Suppressor macrophage treated with lipopolysaccharide for 1 hour (primary cell): ENCODE measurements around the gene RIPPLY2.
"Not testable (repeated sequence)": the region's sequence is repeated elsewhere in the genome, so short reads cannot be mapped to it uniquely, and the experiment has no call there.

Experiments used
- DNase-seq, 3 donors: peaks; one replicate each; pipeline ENCODE4 v3.0.0-alpha.2; 2020 to 2022

The RIPPLY2 gene

DNA sequence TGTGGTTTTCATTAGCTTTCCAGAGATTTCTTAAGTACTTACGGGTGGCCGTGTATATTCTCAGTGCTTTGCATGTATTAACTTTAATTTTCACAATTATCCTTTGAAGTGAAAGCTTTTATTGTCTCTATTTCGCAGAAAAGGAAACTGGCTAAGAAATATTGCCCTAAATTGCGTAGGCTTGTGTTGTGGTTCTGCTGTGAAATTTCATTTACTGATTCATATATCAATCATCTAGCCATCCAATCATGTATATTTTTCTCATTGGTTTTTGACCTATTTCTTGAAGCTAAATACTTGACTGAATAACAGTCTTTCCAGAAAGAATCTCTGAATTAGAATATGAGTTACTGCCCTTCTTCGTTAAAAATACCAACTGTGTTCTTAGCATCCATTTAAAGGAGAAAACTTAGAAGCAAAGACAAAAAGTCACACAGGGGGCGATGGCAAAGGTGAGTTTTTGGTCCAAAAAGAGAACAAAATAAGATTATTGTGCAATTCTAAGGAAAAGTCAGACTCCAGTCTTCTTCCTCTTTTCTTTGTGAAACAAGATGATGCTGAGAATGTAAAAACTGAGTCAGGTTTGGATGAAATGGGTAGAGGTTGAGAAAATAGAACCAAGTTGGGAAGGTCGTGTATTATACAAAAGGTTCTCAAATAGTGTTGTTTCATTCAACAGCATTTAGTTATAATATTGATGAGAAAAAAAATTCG lies 7.8 kb downstream of the RIPPLY2 start:
- DNase-seq = peak; percentile 18 to 60 (median 60)

DNA sequence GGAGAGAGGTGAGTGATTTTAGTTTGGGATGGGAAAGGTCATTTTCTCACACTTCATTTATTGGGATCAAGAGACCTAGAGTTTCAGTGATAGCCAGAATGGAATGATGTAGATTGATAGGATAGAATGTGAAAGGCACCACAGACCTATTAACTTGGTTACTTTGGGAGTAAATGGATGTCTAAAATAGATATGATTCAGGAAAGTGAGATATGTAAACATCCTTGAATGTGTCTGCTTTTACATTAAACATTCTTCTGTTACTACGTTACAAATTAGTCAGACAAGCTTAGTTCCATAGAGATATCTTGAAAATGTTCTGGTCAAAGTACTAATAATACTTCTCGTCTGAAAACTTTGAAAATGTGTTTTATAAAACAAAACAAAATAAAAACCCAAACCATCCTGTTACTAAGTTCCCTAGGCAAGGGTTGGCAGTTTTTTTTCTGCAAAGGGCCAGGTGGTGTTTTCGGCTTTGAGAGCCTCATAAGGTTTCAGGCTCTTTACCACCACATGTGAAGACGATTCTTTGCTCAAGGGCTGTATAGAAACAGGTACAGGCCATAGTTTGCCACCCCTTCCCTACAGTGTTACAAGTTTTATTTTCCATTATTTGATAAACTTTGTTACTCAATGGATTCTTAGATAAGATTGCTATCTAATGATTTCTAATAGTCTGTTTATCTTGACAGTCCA lies 9.8 kb downstream of the RIPPLY2 start:
- no peak for DNase-seq

DNA sequence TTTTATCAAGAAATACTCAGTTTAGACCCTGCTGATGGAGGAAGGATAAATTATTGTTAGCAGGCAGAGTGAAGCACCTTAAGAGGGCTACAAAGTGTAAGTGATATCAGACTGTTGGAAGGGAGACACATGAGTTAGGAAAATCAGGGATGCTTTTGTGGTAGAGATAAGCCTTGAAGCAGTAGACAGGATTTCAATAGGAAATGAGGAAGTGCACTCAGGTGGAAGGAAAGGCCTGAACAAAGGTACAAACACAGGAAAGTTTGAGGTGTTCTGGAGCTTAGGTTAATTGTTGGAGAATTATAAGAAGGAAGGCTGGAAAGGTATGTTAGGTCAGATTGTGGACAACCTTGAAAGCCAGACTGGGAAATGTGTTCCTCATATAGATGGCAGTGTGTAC lies 13.9 kb downstream of the RIPPLY2 start:
- no peak for DNase-seq

DNA sequence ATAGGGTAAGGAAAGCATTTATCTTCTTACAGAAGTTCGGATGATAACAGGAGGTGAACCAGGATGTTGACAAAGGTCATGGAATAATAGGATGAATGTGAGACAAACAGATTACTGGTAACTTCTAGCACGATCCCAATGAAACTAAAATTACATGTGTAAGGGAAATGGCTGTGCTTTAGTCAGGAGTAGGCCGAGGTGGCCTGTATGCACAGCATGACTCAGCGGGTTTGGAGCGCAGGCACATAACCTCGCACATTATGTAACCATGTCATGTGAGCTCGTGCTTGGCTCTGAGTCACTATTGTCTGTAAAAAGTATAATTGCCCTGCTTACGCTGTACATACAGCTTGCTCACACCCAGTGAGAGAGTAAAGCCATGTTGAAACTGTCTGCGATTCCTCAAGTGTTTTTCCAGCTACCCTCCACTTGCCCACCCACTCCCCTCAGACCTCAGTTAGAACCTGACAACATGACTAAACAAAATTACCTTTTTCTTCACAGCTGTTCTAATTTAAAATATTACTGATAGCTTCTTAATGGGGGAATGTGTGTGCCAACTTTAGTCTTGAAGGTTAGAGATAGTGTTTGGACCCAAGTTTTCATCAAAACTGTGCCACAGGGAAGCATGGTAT lies 14.5 kb downstream of the RIPPLY2 start:
- DNase-seq = peak; percentile 93 to 98 (median 97)

DNA sequence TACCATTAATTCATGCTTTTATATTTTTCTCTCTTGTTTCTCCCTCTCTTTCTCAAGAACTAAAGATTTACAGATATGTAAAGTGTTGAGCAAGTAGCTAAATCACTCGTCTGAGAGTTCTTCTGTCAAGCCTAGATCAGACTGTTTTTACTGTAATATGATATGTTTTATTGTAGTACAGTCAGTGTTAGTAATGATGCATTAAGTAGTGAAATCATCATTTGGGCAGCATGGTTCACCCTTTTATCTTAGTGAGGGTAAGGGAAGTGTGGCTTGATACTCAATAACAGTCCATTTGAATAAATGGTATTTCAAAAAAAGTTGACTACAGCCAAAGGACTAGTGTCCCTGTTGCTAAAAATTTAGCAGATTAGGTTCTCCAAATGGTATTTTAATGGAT lies 15.5 kb downstream of the RIPPLY2 start:
- peak in 2 of 3 donors; percentile 19 to 38 for DNase-seq

DNA sequence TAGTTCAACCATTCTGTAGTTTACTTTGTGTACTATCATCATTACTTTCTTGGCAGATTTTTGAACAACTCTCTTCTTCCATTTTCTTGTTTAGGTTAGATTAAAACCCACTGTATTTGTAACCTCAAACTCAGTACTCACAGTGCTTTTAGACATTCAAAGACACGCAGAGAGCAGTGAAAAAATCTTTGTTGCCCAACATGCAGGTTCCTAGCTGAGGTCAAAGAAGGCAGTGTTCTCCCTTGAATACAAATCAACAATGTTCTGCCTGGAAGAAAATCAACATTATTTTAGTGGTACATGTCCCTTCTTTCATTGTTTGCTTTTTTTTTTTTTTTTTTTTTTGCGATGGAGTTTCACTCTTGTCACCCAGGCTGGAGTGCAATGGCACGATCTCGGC lies 17.5 kb downstream of the RIPPLY2 start:
- no peak for DNase-seq

DNA sequence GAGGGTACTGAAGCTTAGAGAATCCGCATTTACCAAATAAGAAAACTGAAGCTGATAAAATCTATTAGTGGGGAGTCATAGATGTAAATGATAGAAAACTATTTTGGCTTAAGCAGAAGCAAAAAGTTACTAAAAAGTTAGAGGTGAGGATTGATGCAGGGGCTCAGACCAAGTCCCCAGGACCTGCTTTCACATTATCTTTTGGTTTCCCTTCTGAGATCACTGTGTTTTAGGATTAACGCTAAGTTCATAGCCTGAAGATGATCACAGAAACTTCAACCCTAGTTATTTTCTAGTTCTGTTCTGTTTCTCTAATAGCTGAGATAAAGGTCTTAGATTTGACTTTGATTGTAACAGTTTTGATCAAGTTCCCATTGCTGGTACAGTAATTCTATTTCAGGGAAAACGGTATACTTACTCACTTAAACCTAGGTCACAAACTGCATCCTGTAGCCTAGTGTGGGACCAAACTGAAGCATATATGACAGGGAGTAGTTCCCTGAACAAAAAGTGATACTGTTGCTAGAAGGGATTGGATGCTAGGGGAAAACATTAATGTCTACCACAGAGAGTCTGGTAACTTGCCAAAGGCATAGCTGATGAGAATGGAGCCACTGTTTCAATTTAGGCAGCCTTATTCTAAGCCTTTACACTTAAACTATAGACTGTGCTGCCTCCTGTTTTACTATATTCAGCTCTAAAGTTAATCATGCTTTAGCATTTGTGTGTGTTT lies 19.4 kb downstream of the RIPPLY2 start:
- DNase-seq = no peak

DNA sequence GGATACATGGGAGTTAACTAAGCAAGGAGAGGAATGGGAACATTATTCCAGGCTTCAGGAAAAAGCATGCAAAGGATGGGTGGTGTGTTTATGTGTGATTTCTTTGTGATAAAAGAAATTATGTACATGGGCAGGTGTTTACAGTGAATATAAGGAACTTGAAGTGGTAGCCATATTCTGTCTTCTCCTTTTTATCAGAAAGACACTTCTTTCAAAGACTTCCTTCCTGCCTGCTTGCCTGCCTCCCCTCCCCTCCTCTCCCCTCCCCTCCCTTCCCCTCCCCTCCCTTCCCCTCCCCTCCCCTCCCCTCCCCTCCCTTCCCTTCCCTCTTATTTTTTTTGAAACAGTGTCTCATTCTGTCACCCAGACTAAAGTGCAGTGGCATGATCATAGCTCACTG lies 20.7 kb downstream of the RIPPLY2 start:
- no peak for DNase-seq

DNA sequence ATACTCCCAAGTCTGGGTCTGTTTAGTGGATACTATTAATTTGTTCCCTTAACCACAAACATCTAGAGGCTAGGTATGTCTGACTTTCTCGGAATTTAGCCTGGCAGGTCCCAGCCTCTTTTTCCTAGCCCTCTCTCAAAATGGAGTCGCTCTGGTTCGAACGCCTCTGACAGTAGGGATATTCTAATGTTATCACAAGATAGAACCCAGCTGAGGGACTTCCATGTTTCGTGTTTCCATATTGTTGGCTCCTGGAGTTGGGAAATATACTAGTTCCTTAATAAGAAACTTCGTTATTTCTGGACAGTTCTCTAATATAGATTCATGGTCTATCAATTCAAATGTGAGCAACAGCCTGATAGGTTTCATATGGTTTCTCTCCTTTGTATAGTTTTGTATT lies 22.7 kb downstream of the RIPPLY2 start:
- peak in 2 of 3 donors; percentile 23 to 24 for DNase-seq

DNA sequence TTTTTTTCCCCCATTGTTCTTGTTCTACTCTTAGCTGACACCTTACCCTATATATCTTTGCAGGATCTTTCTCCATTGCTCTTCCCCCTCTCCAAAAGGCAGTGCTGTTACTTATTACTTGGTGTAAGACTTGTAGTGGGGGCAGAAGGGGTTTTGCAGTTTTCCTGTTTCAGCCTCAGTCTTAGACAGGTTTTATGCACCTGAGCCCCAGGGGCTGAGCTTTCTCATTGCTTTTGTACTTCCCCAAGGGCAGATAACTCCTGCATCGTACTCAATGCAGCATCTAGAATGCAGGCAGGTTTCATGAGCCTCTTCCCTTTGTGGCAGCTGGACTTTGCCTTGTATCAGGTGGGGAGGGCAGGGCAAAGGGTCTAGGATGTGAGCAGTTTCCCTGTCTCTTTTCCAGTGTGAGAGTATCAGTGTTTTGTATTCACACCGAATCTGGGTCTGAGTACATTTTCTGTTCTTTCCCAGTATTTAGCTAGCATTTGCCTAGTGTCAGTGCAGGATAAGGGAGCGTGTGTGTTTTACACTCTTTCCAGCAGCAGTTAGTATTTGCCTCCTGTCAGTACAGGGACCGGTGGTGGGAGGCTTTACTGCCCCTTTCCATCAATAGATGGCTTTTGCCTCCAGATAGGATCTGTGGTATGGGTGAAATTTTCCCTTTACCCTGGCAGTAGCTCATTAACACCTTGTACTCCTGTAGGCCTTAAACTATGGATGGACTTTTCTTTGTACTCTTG lies 25.9 kb downstream of the RIPPLY2 start:
- no peak for DNase-seq

DNA sequence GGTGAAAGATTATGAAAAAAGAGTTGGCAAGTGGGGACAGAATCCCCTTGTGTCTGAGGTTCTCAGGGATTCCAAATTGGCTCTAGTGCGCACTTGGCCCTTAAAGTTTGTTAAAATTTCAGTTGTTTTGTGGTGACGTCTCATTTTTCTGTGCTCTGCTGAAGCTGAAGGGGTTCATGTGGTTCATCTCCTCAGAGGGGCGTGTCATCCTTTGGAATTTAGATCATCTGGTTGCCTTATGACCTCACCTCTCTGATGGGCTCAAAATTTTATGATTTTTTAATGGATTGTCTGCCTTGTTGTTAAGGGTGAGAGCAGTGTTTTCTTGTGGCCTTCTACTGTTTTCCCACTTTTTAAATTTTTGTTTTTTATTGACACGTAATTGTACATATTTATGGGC lies 26.6 kb downstream of the RIPPLY2 start:
- no peak for DNase-seq

DNA sequence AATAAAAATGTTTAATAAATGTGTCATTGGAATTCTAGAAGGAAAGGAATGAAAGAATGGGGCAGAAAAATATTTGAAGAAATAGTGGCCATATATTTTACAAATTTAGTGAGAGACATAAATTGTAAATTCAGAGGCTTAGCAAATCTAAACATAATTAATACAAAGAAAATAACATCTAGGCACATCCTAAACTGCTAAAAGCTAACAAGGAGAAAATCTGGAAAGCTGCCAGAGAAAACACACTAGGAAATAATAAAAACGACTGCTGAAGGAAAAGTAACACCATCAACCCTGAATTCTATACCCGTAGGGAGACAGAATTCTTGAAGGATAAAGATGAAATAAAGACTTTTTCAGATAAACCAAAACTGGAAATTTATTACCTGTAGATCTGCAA lies 30.1 kb downstream of the RIPPLY2 start:
- DNase-seq = no peak

DNA sequence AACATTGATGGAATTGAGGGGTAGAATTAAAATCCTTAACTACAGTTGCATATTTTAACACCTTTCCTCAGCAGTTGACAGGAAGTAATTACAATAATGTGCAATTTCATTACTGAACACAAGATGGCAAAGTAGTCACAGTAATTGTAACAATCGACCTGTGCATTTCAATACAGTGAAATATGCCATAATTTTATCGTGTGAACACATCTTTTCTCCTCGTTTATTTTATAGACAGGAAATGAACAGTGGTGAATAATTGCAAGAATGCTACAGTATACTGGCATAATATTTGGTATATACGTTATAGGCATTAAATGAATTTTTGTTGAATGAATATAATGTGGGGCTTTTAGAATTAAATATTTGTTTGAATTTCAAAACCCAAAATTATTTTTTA lies 31.4 kb downstream of the RIPPLY2 start:
- DNase-seq = peak; percentile 43 to 71 (median 70)

DNA sequence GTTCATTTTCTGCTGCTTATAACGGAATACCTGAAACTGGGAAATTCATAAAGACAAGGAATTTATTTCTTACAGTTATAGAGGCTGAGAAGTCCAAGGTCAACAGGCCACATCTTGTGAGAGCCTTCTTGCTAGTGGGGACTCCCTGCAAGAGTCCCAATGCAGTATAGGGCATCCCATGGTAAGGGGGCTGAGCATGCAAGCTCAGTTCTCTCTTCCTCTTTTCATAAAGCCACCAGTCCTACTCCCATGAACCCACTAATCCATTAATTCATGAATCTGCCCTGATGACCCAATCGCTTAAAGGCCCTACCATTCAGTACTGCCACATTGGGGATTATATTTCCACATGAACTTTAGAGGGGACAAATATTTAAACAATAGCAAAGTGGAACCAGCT lies 32.8 kb downstream of the RIPPLY2 start:
- DNase-seq = peak in 2 of 3 donors; percentile 21 to 24

DNA sequence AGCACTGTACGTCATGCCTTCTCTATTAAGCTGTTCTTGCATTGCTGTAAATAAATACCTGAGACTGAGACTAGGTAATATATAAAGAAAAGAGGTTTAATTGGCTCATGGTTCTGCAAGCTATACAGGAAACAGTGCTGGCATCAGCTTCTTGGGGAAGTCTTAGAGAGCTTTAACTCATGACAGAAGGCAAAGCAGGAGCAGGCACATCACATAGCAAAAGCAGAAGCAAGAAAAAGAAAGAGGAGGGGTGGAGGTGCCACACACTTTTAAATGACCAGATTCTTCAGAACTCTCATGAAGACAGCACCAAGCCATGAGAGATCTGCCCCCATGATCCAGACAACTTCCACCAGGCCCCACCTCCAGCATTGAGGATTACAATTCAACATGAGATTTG lies 36.5 kb downstream of the RIPPLY2 start:
- peak; percentile 10 to 31 (median 30) for DNase-seq

DNA sequence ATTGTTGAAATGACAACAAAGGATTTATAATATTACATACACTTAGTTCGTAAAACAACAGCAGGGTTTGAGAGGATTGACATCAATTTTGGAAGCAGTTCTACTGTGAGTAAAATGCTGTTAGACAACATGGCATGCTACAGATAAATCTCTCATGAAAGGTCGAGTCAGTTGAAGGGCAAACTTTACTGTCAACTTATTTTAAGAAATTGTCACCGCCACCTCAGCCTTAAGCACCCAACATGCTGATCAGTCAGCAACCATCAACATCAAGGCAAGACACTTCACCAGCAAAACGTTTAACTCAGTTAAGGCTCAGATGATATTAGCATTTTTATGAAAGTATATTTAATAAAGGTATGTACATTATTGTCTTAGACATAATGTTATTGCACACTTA lies 37.4 kb downstream of the RIPPLY2 start:
- DNase-seq = no peak

DNA sequence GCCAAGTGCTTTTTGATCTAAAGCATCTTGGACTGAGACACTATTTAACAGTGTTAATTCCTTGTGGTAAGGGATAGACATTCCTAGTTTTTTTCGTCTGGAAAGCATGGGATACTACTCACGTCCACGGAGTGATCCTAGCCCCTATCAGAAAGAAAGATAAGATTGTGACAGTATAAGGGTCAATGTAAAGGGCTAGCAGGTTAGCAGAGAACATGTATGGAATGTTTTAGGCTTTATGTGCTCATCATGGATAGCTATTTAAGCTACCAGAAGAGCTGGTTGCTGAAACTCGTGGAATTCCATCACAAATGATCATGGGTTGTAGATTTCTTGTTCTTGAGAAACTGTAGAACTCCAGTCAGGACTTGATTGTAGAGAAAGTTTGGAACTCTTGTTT lies 38.4 kb downstream of the RIPPLY2 start:
- no peak for DNase-seq

DNA sequence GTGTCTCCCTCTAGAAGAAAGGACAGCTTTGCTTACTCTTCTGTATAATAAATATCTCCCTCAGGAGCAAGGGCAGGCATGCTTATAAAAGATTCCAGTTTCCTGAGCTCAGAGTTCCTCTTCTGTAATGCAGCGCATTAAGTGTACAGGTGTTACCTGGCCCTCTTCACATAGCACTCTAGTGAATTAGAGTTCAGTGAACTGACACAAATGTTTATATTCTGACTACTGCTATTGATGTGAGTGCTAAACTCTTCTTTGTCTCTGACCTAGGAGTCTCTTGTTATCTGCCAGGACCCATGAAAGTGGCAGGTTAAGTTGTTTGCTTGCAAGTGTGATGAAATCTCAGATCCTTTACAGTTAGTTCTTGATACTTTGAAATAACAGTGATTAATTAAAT lies 39.9 kb downstream of the RIPPLY2 start:
- DNase-seq = no peak

DNA sequence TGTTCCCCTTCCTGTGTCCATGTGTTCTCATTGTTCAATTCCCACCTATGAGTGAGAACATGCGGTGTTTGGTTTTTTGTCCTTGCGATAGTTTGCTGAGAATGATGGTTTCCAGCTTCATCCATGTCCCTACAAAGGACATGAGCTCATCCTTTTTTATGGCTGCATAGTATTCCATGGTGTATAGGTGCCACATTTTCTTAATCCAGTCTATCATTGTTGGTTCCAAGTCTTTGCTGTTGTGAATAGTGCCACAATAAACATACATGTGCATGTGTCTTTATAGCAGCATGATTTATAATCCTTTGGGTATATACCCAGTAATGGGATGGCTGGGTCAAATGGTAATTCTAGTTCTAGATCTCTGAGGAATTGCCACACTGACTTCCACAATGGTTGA lies 43.9 kb downstream of the RIPPLY2 start:
- not testable (repeated sequence) for DNase-seq

DNA sequence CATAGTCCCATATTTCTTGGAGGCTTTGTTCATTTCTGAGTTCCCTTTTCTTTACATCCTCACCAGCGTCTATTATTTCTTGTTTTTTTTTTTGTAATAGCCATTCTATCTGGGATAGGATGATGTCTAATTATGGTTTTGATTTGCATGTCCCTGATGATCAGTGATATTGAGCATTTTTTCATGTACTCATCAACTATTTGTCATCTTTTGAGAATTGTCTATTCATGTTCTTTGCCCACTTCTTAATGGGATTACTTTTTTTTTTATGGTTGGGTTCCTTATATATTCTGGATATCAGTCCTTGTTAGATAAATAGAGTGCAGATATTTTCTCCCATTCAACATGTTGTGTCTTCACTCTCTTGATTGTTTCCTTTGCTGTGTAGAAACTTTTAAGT lies 48.5 kb downstream of the RIPPLY2 start:
- no peak for DNase-seq

DNA sequence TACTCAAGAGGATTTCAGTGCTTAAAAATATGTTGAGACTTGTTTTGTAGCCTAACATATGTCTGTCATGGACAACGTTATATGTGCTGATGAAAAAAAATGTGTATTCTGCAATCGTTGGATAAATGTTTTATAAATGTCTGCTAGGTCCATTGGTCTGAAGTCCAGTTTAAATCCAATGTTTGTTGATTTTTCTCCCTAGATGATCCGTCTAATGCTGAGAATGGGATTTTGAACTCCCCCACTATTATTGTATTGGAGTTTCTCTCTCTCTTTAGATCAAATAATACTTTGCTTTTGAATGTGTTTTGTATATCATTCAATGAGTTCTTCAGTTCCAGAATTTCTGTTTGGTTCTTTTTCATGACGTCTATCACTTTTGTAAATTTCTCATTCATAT lies 51.2 kb downstream of the RIPPLY2 start:
- no peak for DNase-seq

DNA sequence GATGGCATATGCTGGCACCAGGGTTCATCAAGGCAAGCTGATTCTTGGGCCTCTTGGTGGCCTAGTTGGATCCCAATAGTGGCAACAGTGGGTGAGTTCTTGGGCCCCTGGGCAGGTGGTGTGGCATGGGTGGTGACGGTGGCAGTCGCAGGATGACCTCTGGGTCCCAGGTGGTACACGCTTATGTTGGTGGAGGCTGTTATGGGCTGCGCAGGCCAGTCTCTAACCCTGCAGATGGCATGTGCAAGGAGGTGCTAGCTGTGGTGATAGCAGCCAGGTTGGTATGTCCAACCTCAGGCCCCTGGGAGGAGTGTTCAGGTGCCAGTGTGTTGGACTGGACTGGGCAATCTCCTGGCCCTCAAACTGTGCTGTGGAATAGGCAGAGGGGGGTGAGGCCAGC lies 52.5 kb downstream of the RIPPLY2 start:
- no peak for DNase-seq
